Measurements from ENCODE around the gene ZDHHC14. TPM values are rescaled to one million over a fixed set of nuclear protein-coding genes. Genes with fewer than 3 reads are reported as not detected.
A peak's percentile ranks its signal among the peaks of the same experiment; 100 is the strongest.

Gene ZDHHC14
- total RNA-seq, 2 experiments from 2014 or later, result 10.7 to 12.1 TPM

DNA sequence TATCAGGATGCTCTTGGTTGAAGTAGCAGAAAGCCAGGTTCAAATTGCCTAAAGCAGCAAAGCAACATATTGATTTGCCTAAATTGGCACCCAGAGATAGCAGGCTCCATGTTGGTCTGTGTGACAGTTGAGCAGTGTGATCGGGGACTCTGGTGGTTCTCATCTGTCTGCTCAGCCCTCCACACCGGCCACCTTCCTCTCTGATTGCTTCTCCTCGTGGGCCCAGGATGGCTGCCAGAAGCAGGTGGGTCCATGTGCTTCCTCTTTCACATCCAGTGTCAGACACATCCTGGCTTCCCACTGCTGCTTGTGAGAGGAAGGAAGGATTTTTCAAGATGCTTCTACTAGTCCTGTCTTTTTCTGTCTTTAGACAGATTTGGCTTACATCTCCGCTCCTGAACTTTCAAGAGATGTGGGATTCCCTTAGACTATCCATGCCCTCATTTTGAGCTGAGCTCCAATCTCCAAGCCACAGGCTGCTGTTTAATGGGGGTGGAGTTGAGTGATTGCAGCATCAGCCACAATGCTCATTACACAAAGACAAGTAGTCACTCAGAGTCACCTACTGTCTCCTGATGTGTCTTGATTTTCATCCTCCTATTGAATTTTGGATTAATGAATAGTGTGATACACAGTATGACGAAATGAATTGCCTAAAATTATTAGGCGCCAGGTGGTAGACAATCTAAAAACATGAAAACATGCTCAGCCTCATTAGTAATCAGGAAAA, 122.2 kb downstream of the ZDHHC14 start:
- ATAC-seq (no peak), DNase-seq (no peak)
- H3K4me3 Mint-ChIP-seq, result no peak overlapping the region
- POLR2A ChIA-PET, result no interaction called here
- CTCF ChIA-PET, result no interaction called here
- no peak overlapping the region for H3K27ac Mint-ChIP-seq
- H3K9me3 Mint-ChIP-seq (ENCODE audit: insufficient read depth), result peaks cover 37% of the 10 kb centered on the region
- H3K36me3 Mint-ChIP-seq (ENCODE audit: low read depth), result peaks cover 49% of the 10 kb centered on the region
- H3K27me3 Mint-ChIP-seq (ENCODE audit: low read depth), result no peaks in the 10 kb centered on the region
- H3K4me1 Mint-ChIP-seq (ENCODE audit: low read depth), result peaks cover 22% of the 10 kb centered on the region

DNA sequence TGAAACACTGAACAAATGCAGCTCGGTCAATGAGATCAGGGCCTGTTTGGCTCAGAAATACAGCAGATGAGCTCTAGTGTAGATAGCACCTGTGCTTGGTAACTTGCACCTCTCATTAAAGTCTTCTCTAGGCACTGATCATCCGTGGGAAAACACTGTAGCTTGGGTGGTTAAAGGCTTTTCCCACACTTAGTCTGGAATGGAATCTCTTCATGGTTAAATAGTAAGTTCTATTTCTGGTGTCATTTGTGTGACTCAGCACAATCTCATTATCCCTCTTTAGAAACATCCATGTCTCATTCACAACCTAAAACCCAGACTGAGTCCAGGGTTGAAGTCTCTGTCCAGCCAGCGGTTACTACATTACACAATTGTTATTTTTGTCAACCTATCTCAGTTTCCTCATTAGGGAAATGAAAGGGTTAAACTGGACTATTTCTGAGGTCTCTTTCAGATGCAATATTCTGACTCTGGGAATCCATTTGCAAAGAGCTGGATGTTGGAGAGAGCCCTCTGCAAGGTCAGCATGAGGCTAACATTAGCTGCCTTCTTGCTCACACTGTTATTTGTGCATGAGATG, 125.0 kb downstream of the ZDHHC14 start:
- no peak for DNase-seq
- CTCF ChIA-PET, result no interaction called here
- H3K36me3 Mint-ChIP-seq (ENCODE audit: low read depth), result peaks cover 54% of the 10 kb centered on the region

DNA sequence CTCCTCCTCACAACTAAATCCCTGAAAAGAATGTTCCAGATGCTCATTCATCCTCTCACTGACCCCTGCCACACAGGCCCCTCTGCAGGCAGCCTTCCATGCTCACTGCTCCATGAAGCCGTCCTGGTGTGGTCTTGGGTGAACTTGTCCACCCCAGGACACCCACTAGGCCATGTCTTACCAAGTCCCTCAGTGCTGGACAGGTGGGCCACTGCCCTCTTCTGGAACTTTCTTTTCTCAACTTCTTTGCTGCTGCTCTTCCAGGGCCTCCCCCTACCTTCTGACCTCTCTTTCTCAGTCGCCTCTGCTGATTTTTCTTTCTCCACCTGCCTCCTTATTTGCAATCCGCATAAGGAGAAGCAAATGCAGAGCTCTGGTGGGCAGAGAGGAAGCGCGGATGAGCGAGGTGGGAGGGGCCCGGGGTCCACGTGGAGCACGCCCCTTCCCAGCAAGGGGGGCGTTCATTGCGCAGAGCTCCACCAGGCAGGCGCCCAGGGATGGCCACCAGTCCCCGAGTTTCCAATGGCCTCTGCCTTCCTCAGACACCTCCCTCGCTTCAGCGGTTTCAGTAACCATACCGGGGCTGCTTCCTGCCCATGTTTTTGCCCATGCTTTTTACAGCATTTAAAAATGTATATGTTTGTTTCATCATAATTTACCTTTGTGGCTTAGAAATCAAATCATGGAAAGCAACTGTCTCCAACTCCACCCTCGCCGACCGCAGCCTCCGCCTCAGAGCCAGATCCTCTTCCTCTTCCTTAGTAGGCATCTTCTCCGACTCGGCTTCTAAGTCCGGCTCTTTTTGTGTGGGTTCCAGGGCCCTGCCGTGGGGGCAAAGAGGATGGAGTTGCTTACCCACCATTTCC, 129.6 kb downstream of the ZDHHC14 start:
- CTCF ChIA-PET, result interaction anchor here (1.5 kb wide), 1 partner anchor 196 kb away, joined by 4 read pairs; no protein-coding TSS in a partner anchor
- ATAC-seq (peak; percentile 81), DNase-seq (peak; percentile 67)
- Mint-ChIP-seq H3K27me3 (ENCODE audit: low read depth) (peaks cover 3% of the 10 kb centered on the region), H3K27ac (peak overlapping the region; percentile 89), H3K4me3 (peak overlapping the region; percentile 74), H3K9me3 (ENCODE audit: insufficient read depth) (peaks cover 28% of the 10 kb centered on the region), H3K36me3 (ENCODE audit: low read depth) (peaks cover 34% of the 10 kb centered on the region), H3K4me1 (ENCODE audit: low read depth) (peaks cover 34% of the 10 kb centered on the region)
- POLR2A ChIA-PET, result no interaction called here

More for the DNA sequence above, 125.0 kb downstream of the ZDHHC14 start:
- Mint-ChIP-seq H3K27ac (no peak overlapping the region), H3K4me1 (ENCODE audit: low read depth) (peaks cover 22% of the 10 kb centered on the region), H3K4me3 (no peak overlapping the region), H3K9me3 (ENCODE audit: insufficient read depth) (peaks cover 43% of the 10 kb centered on the region), H3K27me3 (ENCODE audit: low read depth) (peaks cover 3% of the 10 kb centered on the region)
- ATAC-seq, result no peak
- POLR2A ChIA-PET, result no interaction called here

DNA sequence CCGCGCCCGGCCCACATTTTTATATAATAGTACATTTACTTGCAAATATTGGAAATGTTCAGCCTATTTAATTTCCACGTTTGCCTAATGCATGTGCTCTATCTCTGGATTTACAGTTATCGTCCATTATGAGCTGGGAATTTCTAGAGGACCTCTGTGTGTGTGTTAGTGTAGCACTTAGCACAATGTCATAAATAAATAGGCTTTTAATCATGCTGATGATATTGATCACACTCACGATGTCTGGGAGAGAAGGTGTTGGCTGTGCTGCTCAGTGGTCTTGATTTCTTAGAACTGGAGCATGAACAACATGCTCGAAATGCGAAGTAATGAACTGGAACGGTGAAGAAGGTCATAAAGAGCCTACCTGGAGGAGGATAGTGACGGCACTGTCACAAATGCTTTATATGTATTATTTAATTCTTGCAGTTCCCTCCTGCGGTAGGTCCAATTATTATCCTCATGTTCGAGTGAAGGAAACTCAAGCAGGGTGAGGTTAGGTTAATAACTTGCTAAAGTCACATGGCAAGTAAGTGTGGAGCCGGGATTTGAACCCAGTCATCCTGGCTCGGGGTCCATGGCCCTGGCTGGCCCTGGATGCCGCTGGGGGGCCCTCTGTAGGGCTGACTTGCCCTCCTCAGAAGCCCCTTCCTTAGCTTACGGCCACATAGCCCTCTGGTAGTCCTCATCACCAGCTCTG, 130.8 kb downstream of the ZDHHC14 start:
- H3K36me3 Mint-ChIP-seq (ENCODE audit: low read depth), result peaks cover 23% of the 10 kb centered on the region
- DNase-seq, result no peak

DNA sequence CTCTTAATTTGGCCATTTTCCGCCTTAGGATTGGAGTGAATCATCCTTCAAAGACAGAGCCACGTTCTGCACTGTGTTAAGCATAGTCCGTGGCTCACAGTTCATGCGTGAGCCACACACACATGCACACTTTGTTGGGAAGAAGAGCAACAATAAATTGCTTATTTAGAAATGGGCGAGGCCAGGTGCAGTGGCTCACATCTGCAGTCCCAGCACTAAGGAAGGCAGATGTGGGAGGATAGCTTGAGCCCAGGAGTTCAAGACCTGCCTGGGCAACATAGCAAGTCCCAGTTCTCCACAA, 131.3 kb downstream of the ZDHHC14 start:
- POLR2A ChIA-PET, result interaction anchor here (0.9 to 1.0 kb wide), 2 partner anchors 9 to 13 kb away, joined by 3 to 5 read pairs; no protein-coding TSS in a partner anchor
- Mint-ChIP-seq H3K36me3 (ENCODE audit: low read depth) (peaks cover 21% of the 10 kb centered on the region), H3K9me3 (ENCODE audit: insufficient read depth) (peaks cover 14% of the 10 kb centered on the region), H3K4me3 (no peak overlapping the region), H3K27ac (no peak overlapping the region), H3K4me1 (ENCODE audit: low read depth) (peaks cover 38% of the 10 kb centered on the region), H3K27me3 (ENCODE audit: low read depth) (peaks cover 3% of the 10 kb centered on the region)
- ATAC-seq (no peak), DNase-seq (no peak)
- CTCF ChIA-PET, result interaction anchor here (1.1 kb wide), 1 partner anchor 9 kb away, joined by 3 read pairs; no protein-coding TSS in a partner anchor

More for the DNA sequence above, 130.8 kb downstream of the ZDHHC14 start:
- Mint-ChIP-seq H3K27ac (no peak overlapping the region), H3K4me1 (ENCODE audit: low read depth) (peaks cover 38% of the 10 kb centered on the region), H3K4me3 (no peak overlapping the region), H3K9me3 (ENCODE audit: insufficient read depth) (peaks cover 16% of the 10 kb centered on the region), H3K27me3 (ENCODE audit: low read depth) (peaks cover 3% of the 10 kb centered on the region)
- ChIA-PET POLR2A (interaction anchor here (0.9 kb wide), 1 partner anchor 13 kb away, joined by 5 read pairs; no protein-coding TSS in a partner anchor), CTCF (no interaction called here)
- no peak for ATAC-seq

DNA sequence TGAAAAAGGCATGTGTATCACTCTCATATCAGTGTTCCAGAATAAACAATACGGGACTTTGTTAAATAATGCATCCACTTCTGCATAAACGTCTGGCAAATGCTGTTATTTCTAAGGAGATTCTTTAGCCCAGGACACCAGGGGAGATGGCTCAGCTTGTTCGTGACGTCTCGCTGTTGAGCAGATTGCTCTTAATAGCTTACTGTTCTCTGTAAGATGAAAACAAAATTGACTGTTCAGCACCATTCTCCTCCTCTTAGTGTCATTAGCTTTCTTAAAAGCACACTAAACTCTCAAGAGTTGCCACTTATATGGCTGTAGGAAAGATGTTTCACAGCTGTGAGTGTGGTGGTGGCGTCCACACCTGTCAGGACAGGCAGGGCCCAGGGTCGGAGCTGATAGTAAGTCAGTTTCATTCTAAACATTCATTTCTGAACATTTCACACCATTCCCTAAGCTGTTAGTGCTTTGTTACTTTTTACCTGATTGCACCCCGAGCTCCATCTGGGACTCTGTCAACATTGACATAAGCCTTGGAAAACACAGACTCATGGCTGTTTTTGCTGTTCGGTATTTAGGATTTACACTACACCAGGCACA, 132.1 kb downstream of the ZDHHC14 start:
- Mint-ChIP-seq H3K4me1 (ENCODE audit: low read depth) (peaks cover 38% of the 10 kb centered on the region), H3K27me3 (ENCODE audit: low read depth) (peaks cover 3% of the 10 kb centered on the region), H3K27ac (no peak overlapping the region), H3K9me3 (ENCODE audit: insufficient read depth) (peaks cover 7% of the 10 kb centered on the region), H3K4me3 (no peak overlapping the region), H3K36me3 (ENCODE audit: low read depth) (peaks cover 16% of the 10 kb centered on the region)
- POLR2A ChIA-PET, result interaction anchor here (1.0 kb wide), 1 partner anchor 8 kb away, joined by 3 read pairs; no protein-coding TSS in a partner anchor
- no peak for DNase-seq
- ATAC-seq, result no peak
- CTCF ChIA-PET, result interaction anchor here (0.6 to 1.5 kb wide), 7 partner anchors 9 to 198 kb away, joined by 3 to 7 read pairs (median 3); no protein-coding TSS in a partner anchor

DNA sequence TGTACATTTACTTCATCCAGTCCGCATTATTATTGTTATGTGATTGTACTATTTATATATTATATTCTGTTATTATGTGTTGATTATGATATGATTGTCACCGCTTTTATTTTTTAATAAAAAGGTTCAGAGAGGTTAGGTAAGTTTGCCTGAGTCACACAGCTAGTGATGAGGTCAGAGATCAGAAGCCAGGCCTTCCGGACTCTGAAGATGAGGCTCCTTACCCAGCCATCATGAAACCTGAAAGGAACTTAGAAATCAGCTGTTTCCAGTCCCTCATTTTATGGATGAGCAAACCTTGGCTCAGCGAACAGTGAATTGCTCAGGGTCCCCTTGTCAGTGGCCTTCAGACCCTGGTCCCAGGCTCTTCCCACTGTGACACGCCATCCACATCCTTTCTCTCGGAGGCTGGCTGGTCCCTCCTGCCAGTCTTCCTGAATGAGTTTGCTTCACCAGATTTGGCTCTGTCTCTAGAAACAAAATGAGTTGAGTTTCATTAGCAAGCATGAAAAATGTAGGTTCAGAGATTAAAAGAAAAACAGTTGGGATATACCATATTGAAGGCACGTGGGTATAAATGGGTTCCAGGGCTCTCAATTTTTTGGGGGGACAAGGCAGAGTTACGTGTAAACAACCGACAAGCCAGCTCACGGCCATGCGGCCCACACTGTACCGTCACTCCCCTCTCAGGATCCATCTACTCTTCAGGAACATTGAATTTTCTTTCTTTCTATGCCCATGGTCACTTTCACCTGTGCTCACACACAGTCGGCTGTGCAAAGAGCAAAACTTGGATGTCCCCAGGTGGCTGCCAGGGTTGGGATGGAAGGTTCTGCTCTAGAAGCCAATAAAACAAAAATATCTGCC, 132.9 kb downstream of the ZDHHC14 start:
- Mint-ChIP-seq H3K4me3 (no peak overlapping the region), H3K4me1 (ENCODE audit: low read depth) (peaks cover 37% of the 10 kb centered on the region), H3K9me3 (ENCODE audit: insufficient read depth) (no peaks in the 10 kb centered on the region), H3K27me3 (ENCODE audit: low read depth) (peaks cover 2% of the 10 kb centered on the region), H3K27ac (no peak overlapping the region), H3K36me3 (ENCODE audit: low read depth) (peaks cover 11% of the 10 kb centered on the region)
- ATAC-seq, result no peak
- DNase-seq, result no peak
- CTCF ChIA-PET, result interaction anchor here (1.0 to 1.5 kb wide), 4 partner anchors 13 to 198 kb away, joined by 3 to 7 read pairs (median 4); no protein-coding TSS in a partner anchor
- POLR2A ChIA-PET, result interaction anchor here (1.0 kb wide), 1 partner anchor 7 kb away, joined by 3 read pairs; no protein-coding TSS in a partner anchor

DNA sequence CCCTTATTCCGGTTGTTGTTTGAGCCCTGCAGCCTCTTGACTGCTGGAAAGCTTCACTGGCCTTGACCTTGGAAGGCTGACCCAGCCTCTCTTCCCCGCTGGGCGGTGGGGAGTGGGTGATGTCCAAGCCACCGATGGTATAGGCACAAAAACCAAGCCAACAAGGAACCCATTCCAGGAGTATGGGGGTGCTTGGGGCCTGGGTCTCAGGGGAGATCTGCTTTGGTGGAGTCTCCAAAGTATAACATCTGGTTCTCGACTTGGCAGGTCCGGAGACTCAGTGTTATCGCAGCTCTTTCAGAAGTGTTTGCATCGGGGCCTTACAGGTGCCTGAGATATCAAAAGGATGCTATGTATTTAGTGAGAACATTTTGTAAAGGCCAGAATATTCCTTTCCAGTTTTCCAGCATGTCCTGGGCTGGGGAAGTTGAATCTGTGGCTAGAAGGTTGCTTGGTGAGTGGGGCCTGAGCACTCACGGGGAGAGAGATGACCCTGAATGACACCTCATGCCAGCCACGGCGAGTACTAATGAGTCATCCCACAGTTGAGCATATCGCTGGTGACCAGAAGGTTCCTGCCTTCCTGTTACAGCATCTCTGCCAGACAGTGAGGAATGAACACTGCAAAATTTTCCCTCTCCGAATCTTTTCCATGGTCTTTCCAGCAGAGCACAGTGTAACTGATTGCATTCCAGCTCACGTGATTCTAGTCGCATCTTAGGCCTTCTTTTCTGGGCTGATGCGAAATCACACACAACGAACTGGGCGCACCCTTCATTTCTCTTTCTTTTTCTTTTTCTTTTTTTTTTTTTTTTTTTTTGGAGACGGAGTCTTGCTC, 133.9 kb downstream of the ZDHHC14 start:
- DNase-seq (no peak), ATAC-seq (no peak)
- H3K27me3 Mint-ChIP-seq (ENCODE audit: low read depth), result no peaks in the 10 kb centered on the region
- peaks cover 5% of the 10 kb centered on the region for H3K36me3 Mint-ChIP-seq (ENCODE audit: low read depth)
- peaks cover 34% of the 10 kb centered on the region for H3K4me1 Mint-ChIP-seq (ENCODE audit: low read depth)
- H3K27ac Mint-ChIP-seq, result no peak overlapping the region
- ChIA-PET POLR2A (no interaction called here), CTCF (no interaction called here)
- H3K9me3 Mint-ChIP-seq (ENCODE audit: insufficient read depth), result no peaks in the 10 kb centered on the region
- H3K4me3 Mint-ChIP-seq, result no peak overlapping the region

DNA sequence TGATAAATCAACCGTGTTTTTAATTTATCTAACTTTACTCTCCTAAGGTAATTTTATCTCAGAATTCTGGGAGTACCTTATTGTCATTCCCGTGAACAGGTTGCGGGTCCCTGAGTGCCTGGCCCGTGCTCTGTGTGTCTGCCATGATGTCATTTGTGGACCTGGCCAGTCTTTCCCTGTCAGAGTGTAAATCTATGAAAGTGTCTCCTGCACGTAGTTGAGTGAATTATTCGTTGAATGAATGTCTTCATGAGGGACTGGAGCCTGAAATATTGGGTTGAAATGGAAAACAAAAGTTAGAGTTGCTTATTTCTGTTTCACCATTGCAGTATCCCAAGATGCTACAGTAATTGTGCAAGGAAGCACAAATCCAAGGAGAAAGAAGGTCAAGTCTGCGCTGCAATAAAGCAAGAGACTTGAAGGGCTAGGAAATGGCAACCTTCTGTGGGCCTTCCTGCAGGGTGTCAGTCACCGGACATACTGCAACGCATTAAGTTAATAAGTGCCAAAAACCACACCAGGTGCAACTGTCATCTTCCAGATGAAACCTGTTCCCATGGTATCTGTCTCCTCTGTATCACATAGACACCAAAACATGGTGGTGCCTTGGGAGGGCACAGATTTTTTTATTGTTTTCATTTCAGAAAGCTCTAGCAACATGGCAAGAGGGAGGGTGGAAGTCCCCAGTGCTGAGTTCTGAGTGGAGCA, 135.5 kb downstream of the ZDHHC14 start:
- no peak overlapping the region for H3K4me3 Mint-ChIP-seq
- H3K9me3 Mint-ChIP-seq (ENCODE audit: insufficient read depth), result no peaks in the 10 kb centered on the region
- ATAC-seq, result no peak
- ChIA-PET POLR2A (no interaction called here), CTCF (no interaction called here)
- no peak for DNase-seq
- no peaks in the 10 kb centered on the region for H3K27me3 Mint-ChIP-seq (ENCODE audit: low read depth)
- peaks cover 26% of the 10 kb centered on the region for H3K4me1 Mint-ChIP-seq (ENCODE audit: low read depth)
- no peak overlapping the region for H3K27ac Mint-ChIP-seq
- no peaks in the 10 kb centered on the region for H3K36me3 Mint-ChIP-seq (ENCODE audit: low read depth)
